HEK293T (cell line): Measurements from ENCODE around the gene TEX2.

ENCODE experiments used
- ELF4 ChIP-seq: fragments of 450-650 bp; IDR thresholded peaks from 2 replicates; pipeline ENCODE4 v1.6.1; 2017; ENCODE audit warnings: antibody characterized with exemption
- FOXK2 ChIP-seq: fragments of 450-650 bp; IDR thresholded peaks from 2 replicates; pipeline ENCODE4 v1.6.1; 2016; ENCODE audit warnings: mild to moderate bottlenecking
- FOXM1 ChIP-seq: fragments of 450-650 bp; IDR thresholded peaks from 2 replicates; pipeline ENCODE4 v1.6.1; 2017; ENCODE audit warnings: mild to moderate bottlenecking, borderline replicate concordance
- SP1 ChIP-seq: fragments of 450-650 bp; IDR thresholded peaks from 2 replicates; pipeline ENCODE4 v1.6.1; 2017

DNA sequence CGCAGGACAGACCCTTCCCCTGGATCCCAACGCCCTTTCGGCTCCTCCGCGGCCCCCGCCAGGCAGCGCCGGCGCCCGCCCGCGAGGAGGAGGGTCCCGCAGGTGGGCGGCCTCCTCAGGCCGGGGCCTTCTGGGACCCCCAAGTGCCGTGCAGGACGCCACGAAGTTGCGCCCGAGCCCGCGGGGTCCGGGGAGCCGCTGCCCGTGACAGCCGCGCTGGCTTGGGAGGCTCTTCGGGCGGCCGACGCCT lies 133.6 kb downstream of the TEX2 start:
- TF ChIP-seq FOXM1 (no peak), FOXK2 (no peak), SP1 (no peak), ELF4 (no peak)
